Lower lobe of right lung (tissue), 2 donors: ENCODE measurements around the gene DGCR2. TPM values are rescaled to one million over a fixed set of nuclear protein-coding genes. Genes with fewer than 3 reads are reported as not detected.

Experiments
- ATAC-seq, 2 donors: fragments of 200-7000 bp; cut with Tn5 transposase; one replicate each; pipeline ENCODE4 v1.9.1; 2020 to 2022; ENCODE audit warnings: mild to moderate bottlenecking in 2 of 2, moderate library complexity in 2 of 2
- DNase-seq: peaks from one replicate; pipeline ENCODE4 v3.0.0-alpha.2; 2020
- H3K27ac ChIP-seq: fragments of 200-600 bp; one replicate; pipeline ENCODE4 v1.8.0; 2022
- H3K27me3 ChIP-seq: fragments of 200-600 bp; one replicate; pipeline ENCODE4 v1.8.0; 2022; ENCODE audit warnings: low read depth
- H3K36me3 ChIP-seq: fragments of 200-600 bp; one replicate; pipeline ENCODE4 v1.8.0; 2022; ENCODE audit warnings: mild to moderate bottlenecking
- H3K4me1 ChIP-seq: fragments of 200-600 bp; one replicate; pipeline ENCODE4 v1.8.0; 2022
- H3K4me3 ChIP-seq: fragments of 200-600 bp; one replicate; pipeline ENCODE4 v1.8.0; 2022; ENCODE audit warnings: mild to moderate bottlenecking
- H3K9me3 ChIP-seq: fragments of 200-600 bp; one replicate; pipeline ENCODE4 v1.8.0; 2022
- intact Hi-C: fragments of 100-400 bp; cut with DNase I; formaldehyde crosslinking; loops from one replicate; pipeline ENCODE4 v1.11.0; 2022
- total RNA-seq: library from RNA; stranded (reverse); fragmentation: NEBNext Ultra II Directional; extraction: Animal tissue kit (Norgen Biotek cat#: 25700); gene quantifications from one replicate; pipeline ENCODE4 v1.2.1, GENCODE V29; 2021
- TF ChIP-seq, protein P1 (sequence below): fragments of 200-600 bp; IDR thresholded peaks from one replicate; pipeline ENCODE4 v1.8.0; 2022; ENCODE audit warnings: antibody characterized with exemption, mild to moderate bottlenecking
- donor health status: DM: no; HTN: yes; CAD: no; lungs with severe emphysema.

Gene DGCR2
- total RNA-seq, 1 donor from 2014 or later = 62.9 TPM

DNA sequence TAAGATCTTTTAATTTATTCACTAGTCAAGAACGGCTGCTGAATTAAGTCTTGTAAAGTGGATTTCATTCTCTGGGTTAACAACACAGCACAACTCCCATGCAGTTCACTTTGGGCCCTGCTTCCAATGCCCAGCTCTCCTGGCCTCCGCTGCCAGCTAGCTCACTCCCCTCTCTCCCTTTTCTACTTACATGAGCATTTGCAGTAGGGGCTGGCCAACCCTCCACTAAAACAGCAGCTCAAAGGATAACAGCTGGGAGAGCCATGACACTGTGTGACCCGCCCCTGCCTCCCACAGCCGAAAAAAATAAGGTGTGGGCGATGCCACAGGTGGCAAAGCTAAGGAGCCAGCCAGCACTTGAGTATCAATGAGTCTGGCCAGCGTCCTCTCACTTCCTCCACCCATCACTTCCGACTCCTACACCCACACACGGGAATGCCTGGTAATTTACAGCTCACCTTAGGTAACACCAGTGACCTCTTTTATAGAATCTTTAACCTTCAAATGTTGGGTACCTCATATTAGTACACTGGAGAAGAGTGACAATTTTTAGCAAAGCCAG, 56.8 kb downstream of the DGCR2 start:
- DNase-seq (peak; percentile 11), ATAC-seq (no peak)
- Histone ChIP-seq H3K4me1 (no peaks in the 10 kb centered on the region), H3K9me3 (no peaks in the 10 kb centered on the region), H3K27ac (no peak overlapping the region), H3K36me3 (peaks cover 93% of the 10 kb centered on the region), H3K4me3 (no peak overlapping the region), H3K27me3 (no peaks in the 10 kb centered on the region)
- TF ChIP-seq, protein P1, sequence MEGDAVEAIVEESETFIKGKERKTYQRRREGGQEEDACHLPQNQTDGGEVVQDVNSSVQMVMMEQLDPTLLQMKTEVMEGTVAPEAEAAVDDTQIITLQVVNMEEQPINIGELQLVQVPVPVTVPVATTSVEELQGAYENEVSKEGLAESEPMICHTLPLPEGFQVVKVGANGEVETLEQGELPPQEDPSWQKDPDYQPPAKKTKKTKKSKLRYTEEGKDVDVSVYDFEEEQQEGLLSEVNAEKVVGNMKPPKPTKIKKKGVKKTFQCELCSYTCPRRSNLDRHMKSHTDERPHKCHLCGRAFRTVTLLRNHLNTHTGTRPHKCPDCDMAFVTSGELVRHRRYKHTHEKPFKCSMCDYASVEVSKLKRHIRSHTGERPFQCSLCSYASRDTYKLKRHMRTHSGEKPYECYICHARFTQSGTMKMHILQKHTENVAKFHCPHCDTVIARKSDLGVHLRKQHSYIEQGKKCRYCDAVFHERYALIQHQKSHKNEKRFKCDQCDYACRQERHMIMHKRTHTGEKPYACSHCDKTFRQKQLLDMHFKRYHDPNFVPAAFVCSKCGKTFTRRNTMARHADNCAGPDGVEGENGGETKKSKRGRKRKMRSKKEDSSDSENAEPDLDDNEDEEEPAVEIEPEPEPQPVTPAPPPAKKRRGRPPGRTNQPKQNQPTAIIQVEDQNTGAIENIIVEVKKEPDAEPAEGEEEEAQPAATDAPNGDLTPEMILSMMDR = no peak
- intact Hi-C loops = no loop called here

DNA sequence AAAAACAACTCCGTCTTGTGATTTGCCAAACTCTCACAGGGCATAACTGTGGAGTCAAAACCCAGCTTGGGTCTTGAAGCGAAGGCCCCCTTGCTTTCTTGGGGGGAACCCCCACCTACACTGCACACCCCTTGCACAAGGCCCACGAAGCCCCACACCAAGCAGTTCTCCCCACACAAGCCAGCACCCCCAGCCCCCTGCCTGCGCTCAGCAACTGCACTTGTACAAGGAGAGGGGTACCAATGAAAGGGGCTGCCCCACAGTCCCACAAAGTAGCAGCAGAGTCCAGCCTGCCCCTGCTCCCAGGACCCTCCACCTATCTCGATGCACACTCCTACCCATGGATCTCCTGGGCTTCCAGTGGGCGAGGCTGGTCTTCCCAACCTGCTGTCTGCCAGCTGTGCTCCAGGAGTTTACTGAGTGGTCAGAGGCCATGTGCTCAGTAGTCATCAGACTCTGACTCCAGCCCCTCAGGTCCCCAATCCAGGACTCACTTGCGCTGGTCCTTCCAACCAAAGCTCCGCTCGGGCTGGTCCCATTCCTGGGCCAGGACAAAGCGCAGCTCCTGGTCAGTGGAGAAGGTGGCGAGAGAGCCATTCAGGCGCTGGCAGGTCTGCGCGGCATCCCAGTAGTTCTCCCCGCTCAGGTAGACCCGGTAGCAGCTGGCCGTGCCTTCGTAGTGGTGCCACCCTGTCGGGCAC, 57.7 kb downstream of the DGCR2 start:
- no peaks in the 10 kb centered on the region for H3K4me1 ChIP-seq
- intact Hi-C loops = no loop called here
- DNase-seq (peak; percentile 23), ATAC-seq (no peak)
- no peaks in the 10 kb centered on the region for H3K27me3 ChIP-seq
- peaks cover 94% of the 10 kb centered on the region for H3K36me3 ChIP-seq
- H3K4me3 ChIP-seq = no peak overlapping the region
- no peaks in the 10 kb centered on the region for H3K9me3 ChIP-seq
- H3K27ac ChIP-seq = no peak overlapping the region
- TF ChIP-seq, protein P1 = no peak

DNA sequence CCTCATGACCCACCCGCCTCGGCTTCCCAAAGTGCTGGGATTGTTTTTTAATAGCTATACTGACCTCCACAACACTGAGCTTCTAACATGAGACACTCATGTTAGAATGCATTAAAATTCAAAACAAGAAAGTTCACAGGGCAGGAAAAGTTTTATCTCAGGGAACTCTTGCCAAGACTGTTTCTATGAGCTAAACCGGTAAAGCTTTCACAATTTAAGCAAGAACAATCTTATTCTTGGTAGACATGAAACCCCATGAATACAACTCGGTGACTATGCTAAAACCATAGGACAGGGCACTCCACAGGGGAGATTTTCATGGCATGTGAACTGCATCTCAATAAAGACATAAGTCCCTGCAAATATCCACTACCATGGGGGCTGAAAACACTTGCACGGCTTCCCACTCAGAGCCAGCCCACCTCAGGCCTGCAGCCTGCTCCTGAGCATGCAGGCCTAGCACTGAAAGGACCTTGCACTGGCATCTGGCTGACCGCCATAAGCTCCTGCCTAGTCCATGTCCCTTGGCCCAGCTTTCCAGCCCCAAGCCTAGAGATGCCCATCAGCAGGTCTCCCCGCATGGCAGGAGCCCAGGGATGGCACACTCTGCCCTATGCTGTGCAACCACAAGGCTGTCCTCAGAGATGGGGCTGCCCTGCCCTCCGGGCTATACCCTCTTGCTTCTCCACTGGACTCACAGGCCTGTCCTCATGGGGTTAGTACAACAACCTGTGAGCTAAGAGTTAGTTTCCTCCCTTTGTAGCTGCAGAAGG, 58.4 kb downstream of the DGCR2 start:
- Histone ChIP-seq H3K4me3 (no peak overlapping the region), H3K9me3 (no peaks in the 10 kb centered on the region), H3K27ac (no peak overlapping the region), H3K36me3 (peaks cover 100% of the 10 kb centered on the region), H3K4me1 (no peaks in the 10 kb centered on the region), H3K27me3 (no peaks in the 10 kb centered on the region)
- TF ChIP-seq, protein P1 = no peak
- DNase-seq (peak; percentile 44), ATAC-seq (no peak)
- intact Hi-C loops = no loop called here

DNA sequence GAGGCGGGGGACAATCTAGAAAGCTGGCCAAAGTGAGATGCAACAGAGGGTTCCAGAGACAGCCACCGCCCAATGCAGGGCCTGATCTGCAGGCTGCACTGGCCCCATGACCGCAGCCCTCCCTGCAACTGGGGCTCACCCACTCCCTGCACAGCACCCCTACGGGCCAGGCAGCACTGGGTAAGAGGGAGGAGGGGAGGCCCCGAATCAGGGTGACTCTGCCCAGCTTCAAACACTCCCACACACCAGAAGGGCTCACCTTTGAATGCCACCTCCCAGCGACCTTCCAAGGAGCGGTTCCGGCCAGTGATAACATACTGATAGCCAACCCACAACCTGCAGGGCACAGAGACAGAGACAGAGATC, 59.3 kb downstream of the DGCR2 start:
- Histone ChIP-seq H3K9me3 (no peaks in the 10 kb centered on the region), H3K4me1 (no peaks in the 10 kb centered on the region), H3K36me3 (peaks cover 99% of the 10 kb centered on the region), H3K4me3 (no peak overlapping the region), H3K27me3 (no peaks in the 10 kb centered on the region), H3K27ac (no peak overlapping the region)
- TF ChIP-seq, protein P1 = no peak
- ATAC-seq (no peak), DNase-seq (peak; percentile 9)
- intact Hi-C loops = no loop called here

DNA sequence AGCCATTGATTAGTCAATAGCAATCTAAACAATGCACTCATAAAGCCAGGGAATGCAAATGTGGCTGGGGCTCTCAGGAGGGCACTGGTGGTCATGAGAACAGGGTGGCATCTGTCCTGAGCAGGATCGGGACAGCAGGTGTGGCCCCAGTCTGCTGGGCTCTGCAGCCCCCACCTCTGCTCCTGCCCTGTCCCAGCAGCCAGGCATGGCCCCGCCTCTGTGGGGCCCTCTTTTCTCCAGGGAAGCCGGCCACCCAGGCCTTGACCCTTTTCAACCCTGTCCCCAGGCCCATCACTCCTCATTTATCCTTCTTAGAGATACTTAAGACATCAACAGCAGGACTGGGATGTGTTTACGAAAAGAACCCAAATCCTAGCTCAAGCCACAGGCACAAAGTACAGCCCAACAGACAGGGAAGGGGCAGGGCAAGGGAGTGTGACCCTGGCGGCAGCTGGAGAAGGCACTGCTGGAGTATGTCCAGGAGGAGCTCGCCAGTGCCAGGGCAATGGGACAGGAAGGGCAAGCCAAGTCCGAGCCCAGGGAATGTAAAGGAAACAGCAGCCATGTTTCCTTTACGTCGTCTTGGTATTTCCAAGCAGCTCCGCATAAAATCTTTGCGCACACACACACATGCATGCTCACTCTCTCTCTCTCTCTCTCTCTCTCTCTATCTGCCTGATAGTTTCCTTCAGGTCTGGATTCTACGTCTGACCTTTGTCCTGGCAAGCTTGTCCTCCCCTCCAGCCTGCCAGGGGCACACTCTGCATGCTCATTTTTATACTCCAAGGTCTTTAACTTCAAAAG, 59.9 kb downstream of the DGCR2 start:
- DNase-seq (peak; percentile 15), ATAC-seq (no peak)
- TF ChIP-seq, protein P1 = no peak
- Histone ChIP-seq H3K4me3 (no peak overlapping the region), H3K9me3 (no peaks in the 10 kb centered on the region), H3K4me1 (no peaks in the 10 kb centered on the region), H3K36me3 (peaks cover 99% of the 10 kb centered on the region), H3K27me3 (no peaks in the 10 kb centered on the region), H3K27ac (no peak overlapping the region)
- intact Hi-C loops = no loop called here
